WI38 (cell line): ENCODE measurements around the gene ARMC9.

Experiments used
- H3K4me3 ChIP-seq: 2 replicates; pipeline ENCODE4 v1.5.1; 2011; ENCODE audit warnings: low read depth, mild to moderate bottlenecking, control low read depth, low read length
- CTCF ChIP-seq: IDR thresholded peaks from 2 replicates; pipeline ENCODE4 v1.5.1; 2012; ENCODE audit warnings: low read depth, mild to moderate bottlenecking, control low read depth, low read length

Gene ARMC9

GRCh38 chr2:231163011-231163410, 35.4 kb upstream of the ARMC9 start:
- TF ChIP-seq CTCF: no peak
- H3K4me3 ChIP-seq: no peak overlapping the region

- no peak overlapping the region for H3K4me3 ChIP-seq
- TF ChIP-seq CTCF: no peak
Observed at GRCh38 chr2:231163414-231164095, 34.9 kb upstream of the ARMC9 start.

- no peak overlapping the region for H3K4me3 ChIP-seq
- TF ChIP-seq CTCF: no peak
Observed at GRCh38 chr2:231167745-231168459, 30.5 kb upstream of the ARMC9 start.

- no peak overlapping the region for H3K4me3 ChIP-seq
- TF ChIP-seq CTCF: no peak
Observed at GRCh38 chr2:231168460-231169139, 29.8 kb upstream of the ARMC9 start.

- no peak overlapping the region for H3K4me3 ChIP-seq
- TF ChIP-seq CTCF: no peak
Observed at GRCh38 chr2:231169488-231169887, 28.9 kb upstream of the ARMC9 start.

GRCh38 chr2:231170055-231170454, 28.4 kb upstream of the ARMC9 start:
- H3K4me3 ChIP-seq: no peak overlapping the region
- no peak for TF ChIP-seq CTCF

GRCh38 chr2:231172025-231172424, 26.4 kb upstream of the ARMC9 start:
- no peak for TF ChIP-seq CTCF

More at GRCh38 chr2:231172025-231172424, 26.4 kb upstream of the ARMC9 start:
- no peak overlapping the region for H3K4me3 ChIP-seq
